ENCODE results near the gene ETV5. TPM values are rescaled to one million over a fixed set of nuclear protein-coding genes. Genes with fewer than 3 reads are reported as not detected.

ETV5 gene
- polyA plus RNA-seq, 4 donors, result 19.3 to 32.3 (median 30.5) TPM

DNA sequence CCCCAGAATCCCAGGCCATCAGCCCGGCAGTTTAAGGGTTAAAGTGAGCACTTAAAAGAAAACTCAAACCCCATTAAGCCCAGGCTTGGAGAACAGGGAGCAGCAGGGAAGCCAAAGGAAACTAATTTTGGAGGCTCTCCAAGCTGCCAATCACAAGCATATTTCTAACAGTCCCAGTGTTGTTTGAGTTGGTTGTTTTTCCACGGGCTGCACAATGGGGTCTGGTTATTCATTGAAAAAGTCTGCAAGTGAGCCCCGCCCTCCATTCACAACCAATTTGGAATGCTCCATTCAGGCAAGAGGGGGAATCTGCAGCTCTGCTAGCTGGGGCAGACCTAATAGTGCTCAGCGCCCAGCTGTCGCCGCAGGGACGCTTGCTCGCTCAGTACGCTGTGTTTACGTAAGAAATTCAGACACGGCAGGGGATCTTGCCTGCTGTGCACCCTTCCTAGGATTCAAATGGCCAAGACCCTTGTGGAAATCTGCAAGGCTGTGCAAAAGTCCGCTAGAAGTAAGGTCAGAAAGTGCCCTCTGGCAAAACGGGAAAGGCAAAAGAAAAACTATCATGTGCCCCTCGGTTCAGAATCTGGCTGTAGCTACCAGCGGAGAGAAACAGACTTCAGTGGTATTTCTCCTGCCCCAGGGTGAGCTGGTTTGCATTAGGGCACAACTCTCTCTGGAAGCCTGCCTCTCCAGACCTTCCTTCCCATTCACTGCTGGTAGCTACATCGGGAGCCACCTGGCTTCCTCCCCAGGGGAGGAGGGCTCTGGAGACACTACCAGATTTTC, 11.0 kb downstream of the ETV5 start:
- DNase-seq (ENCODE audit: low read depth in 4 of 4, low spot score in 3 of 4), result peak; percentile 76 to 89 (median 81)

GRCh38 chr3:186097317-186097662, 11.6 kb downstream of the ETV5 start:
- no peak for DNase-seq (ENCODE audit: low read depth in 4 of 4, low spot score in 3 of 4)

- DNase-seq (ENCODE audit: low read depth in 4 of 4, low spot score in 3 of 4), result no peak
Observed at GRCh38 chr3:186096290-186096689, 12.6 kb downstream of the ETV5 start.

- no peak for DNase-seq (ENCODE audit: low read depth in 4 of 4, low spot score in 3 of 4)
Observed at GRCh38 chr3:186095561-186096081, 13.3 kb downstream of the ETV5 start.

- DNase-seq (ENCODE audit: low read depth in 4 of 4, low spot score in 3 of 4), result no peak
Observed at GRCh38 chr3:186094696-186095425, 14.0 kb downstream of the ETV5 start.

DNA sequence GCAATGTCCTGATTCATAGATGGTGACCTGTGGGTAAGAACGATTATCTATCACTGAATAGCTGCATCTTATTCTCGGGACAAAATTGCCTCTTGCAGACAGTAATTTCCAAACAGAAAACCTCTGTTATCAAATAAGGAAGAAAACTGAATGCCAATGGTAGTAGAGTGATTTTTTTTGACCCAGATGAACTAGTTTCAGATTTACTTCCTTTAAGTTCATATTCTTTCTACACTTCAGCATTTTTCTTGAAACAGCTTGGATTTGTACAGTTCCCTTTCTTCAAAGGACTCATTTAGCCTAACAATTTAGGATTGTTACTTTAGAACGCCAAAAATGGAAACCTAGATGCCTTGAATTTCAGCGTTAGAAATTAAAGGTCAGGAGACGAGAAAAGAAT, 14.6 kb downstream of the ETV5 start:
- DNase-seq (ENCODE audit: low read depth in 4 of 4, low spot score in 3 of 4), result no peak

DNA sequence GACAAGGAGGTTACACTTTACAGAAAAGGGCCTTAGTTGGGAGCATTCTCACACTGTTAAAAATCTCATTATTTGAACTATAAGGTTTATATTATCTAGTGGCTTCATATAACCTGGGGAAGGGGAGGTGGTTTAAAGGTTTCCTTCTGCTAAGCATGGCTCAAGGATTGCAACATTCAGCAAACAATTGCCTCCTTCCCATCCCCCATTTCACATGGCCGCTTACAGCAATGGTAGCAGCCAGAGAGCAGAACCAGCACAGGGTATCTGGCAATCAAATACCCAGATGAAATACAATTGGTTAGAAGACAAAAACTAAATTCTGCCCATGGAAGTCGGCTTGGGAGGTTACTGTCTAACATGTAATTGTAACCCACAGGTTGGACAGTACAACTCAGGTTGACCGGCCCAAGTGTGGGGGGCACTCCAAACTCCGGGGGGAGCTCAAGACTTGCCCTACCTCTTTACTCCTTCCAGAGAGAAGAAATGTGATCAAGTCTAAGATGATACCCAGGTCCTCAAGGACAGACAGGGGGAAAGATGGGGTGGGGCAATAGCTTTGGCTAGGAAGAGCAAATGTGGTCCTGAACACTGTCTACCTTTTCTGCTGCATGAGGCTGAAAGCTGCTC, 15.5 kb downstream of the ETV5 start:
- DNase-seq (ENCODE audit: low read depth in 4 of 4, low spot score in 3 of 4), result no peak

DNA sequence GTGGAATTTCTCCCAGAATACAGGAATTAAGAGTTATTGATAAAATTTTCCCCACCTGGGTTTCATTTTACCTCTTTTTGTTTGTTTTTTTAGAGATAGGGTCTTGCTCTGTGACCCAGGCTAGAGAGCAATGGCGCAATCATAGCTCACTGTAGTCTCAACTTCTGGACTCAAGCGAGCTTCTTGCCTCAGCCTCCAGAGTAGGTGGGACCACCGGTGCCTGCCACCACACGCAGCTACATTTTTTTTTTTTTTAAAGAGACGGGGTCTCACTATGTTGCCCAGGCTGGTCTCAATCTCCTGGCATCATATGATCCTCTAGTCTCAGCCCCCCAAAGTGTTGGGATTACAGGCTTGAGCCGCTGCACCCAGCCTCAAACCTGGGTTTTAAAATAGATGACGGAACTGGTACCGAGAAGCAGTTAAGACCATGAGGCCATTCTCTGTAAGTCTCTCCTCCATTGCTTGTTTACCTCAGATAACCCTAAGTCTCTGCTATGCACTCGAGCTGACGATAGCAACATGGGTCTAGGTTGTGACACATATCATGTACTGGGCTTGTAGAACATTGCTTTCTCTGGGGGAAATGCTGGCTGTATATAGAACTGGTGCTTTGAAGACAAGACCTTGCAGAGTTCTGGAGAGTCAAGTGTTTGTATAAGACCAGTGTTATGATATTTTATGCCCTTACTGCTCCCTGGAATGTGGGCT, 16.4 kb downstream of the ETV5 start:
- no peak for DNase-seq (ENCODE audit: low read depth in 4 of 4, low spot score in 3 of 4)

GRCh38 chr3:186090901-186091300, 18.0 kb downstream of the ETV5 start:
- no peak for DNase-seq (ENCODE audit: low read depth in 4 of 4, low spot score in 3 of 4)

- DNase-seq (ENCODE audit: low read depth in 4 of 4, low spot score in 3 of 4), result no peak
Observed at GRCh38 chr3:186088335-186088734, 20.6 kb downstream of the ETV5 start.

- no peak for DNase-seq (ENCODE audit: low read depth in 4 of 4, low spot score in 3 of 4)
Observed at GRCh38 chr3:186084264-186084663, 24.6 kb downstream of the ETV5 start.

GRCh38 chr3:186083746-186084145, 25.1 kb downstream of the ETV5 start:
- DNase-seq (ENCODE audit: low read depth in 4 of 4, low spot score in 3 of 4), result no peak

GRCh38 chr3:186082150-186082549, 26.7 kb downstream of the ETV5 start:
- no peak for DNase-seq (ENCODE audit: low read depth in 4 of 4, low spot score in 3 of 4)

- no peak for DNase-seq (ENCODE audit: low read depth in 4 of 4, low spot score in 3 of 4)
Observed at GRCh38 chr3:186081678-186082077, 27.2 kb downstream of the ETV5 start.

DNA sequence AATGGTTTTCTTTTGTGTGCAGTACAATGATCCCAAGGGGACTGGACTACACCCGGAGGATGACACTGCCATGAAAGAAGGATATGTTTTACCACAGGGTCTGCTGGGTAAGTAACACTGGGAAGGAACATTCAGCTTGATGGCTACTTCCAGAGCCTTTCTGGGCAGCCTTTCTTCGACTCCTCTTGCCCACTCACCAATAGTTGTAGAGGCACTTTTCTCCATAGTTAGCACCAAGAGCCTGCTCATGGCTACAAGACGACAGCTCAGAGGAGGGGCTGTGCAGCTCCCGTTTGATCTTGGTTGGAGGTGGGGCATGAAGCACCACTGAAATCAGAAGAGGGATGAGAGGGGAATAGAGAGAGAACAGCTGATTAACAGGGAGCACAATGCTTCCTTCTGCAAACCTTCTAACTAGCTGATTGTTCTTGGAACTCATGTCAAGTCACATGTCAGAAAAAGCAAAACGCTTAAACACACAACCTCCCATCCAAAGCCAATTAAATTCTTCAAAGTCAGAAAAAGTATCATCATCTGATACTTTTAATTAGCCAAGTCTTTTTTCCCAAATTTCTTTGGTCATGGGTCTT, 27.9 kb downstream of the ETV5 start:
- DNase-seq (ENCODE audit: low read depth in 4 of 4, low spot score in 3 of 4), result no peak

- DNase-seq (ENCODE audit: low read depth in 4 of 4, low spot score in 3 of 4), result no peak
Observed at GRCh38 chr3:186079925-186080324, 29.0 kb downstream of the ETV5 start.

DNA sequence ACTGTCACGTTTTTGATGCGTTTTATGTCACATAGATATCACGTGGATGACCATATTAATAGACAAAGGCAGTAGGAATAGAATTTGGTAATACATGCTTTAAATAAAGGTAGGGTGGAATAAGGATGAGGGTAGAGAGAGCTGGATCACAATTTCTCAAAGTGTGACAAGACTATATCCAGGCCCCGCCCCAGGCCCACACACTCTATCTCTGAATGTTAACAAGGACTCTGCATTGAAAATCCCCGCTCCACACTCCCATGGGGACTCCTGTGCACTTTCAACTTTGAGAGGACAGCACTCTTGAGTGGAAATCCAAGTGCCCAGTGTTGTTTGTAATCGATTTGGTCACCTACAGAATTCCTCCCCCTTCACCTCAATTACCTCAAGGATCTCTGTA, 31.4 kb downstream of the ETV5 start:
- DNase-seq (ENCODE audit: low read depth in 4 of 4, low spot score in 3 of 4), result no peak

GRCh38 chr3:186075931-186076567, 32.8 kb downstream of the ETV5 start:
- DNase-seq (ENCODE audit: low read depth in 4 of 4, low spot score in 3 of 4), result no peak

DNA sequence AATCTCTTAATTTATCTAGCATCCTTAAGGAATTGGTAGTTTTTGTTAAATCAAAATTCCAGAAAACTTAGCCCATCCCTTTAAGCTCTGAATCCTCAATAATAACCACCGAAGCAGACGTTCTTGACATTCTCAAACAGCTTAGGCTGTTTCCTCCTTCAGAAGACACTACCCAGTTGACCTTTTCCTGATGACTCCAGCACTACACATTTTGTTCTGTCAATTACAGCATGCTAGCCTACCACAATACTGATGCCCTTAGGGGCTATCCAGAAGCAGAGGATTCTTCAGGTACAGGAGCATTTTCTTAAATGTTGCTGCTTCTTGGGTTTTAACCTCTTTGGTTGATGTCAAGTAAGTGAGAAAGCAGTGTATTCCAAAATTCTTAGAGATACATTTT, 33.4 kb downstream of the ETV5 start:
- no peak for DNase-seq (ENCODE audit: low read depth in 4 of 4, low spot score in 3 of 4)

DNA sequence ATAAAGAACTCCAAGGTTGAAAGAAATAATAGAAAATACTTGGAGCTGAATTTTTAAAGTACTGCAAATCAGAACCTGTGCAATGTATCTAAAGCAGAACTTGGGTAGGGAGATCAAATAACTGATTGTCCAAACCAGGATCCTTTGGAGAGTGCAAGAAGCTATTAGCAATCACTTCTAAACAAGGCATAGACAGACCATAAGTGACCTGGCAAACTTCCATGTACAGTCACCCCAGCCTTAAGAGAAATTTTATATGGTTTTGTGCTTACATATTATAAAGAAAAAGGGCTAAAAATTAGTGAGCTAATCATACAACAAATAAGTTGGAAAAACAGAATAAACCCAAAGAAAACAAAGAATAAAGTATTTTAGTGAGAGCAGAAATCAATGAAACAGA, 35.2 kb downstream of the ETV5 start:
- no peak for DNase-seq (ENCODE audit: low read depth in 4 of 4, low spot score in 3 of 4)
